BLaER1 (cell line): ENCODE data around the gene SMAD2.

ENCODE experiments used
- H3K27ac ChIP-seq: shearing (Covaris generic); formaldehyde crosslinking; 2 replicates; pipeline ENCODE4 v1.8.1; 2022
- H3K27me3 ChIP-seq: shearing (Covaris generic); formaldehyde crosslinking; 2 replicates; pipeline ENCODE4 v1.8.1; 2022
- H3K36me3 ChIP-seq: shearing (Covaris generic); formaldehyde crosslinking; 2 replicates; pipeline ENCODE4 v1.8.1; 2022
- H3K4me1 ChIP-seq: shearing (Covaris generic); formaldehyde crosslinking; 2 replicates; pipeline ENCODE4 v1.8.1; 2022
- H3K4me2 ChIP-seq: shearing (Covaris generic); formaldehyde crosslinking; 2 replicates; pipeline ENCODE4 v1.8.1; 2022
- H3K4me3 ChIP-seq: shearing (Covaris generic); formaldehyde crosslinking; 2 replicates; pipeline ENCODE4 v1.8.1; 2022
- H3K9ac ChIP-seq: shearing (Covaris generic); formaldehyde crosslinking; 2 replicates; pipeline ENCODE4 v1.8.1; 2022
- H3K9me3 ChIP-seq: shearing (Covaris generic); formaldehyde crosslinking; 2 replicates; pipeline ENCODE4 v1.8.1; 2022
- H4K20me1 ChIP-seq: shearing (Covaris generic); formaldehyde crosslinking; 2 replicates; pipeline ENCODE4 v1.8.1; 2022
- Cebpa-rat ChIP-seq: shearing (Covaris generic); IDR thresholded peaks from 2 replicates; pipeline ENCODE4 v1.8.1; 2022

The SMAD2 gene

GRCh38 chr18:47801817-47802216 is 128.6 kb downstream of the SMAD2 start:
- H3K27me3 ChIP-seq, result no peaks in the 10 kb centered on the region
- H3K9me3 ChIP-seq, result peaks cover 7% of the 10 kb centered on the region; the same call in 1 of the 2 replicates
- peaks cover 7% of the 10 kb centered on the region; the same call in 1 of the 2 replicates for H3K4me1 ChIP-seq
- H3K36me3 ChIP-seq, result no peaks in the 10 kb centered on the region
- H3K4me3 ChIP-seq, result no peak overlapping the region
- no peak overlapping the region for H3K27ac ChIP-seq
- H3K4me2 ChIP-seq, result no peak overlapping the region
- no peak for TF ChIP-seq Cebpa-rat
- no peak overlapping the region for H3K9ac ChIP-seq
- no peaks in the 10 kb centered on the region for H4K20me1 ChIP-seq

DNA sequence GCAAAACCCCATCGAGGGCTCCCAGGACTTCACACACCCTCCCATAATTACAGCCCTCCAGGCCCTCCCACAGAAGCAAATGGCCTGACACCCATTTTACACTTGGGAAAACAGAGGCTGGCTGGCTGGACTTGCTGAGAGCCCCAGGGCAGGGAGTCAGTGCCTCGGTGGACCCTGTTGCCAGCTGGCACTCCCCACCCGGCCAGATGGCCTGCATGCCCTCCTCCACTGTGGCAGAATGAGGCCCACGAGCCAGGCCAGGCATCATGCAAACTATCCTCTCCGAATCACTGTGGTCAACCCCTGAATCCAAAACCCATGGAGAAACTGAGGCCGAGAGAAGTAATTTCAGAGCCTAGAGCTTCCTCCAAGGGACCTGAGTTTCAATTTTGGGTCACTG is 129.7 kb downstream of the SMAD2 start:
- H3K9ac ChIP-seq, result no peak overlapping the region
- H3K4me2 ChIP-seq, result no peak overlapping the region
- H3K4me1 ChIP-seq, result peaks cover 7% of the 10 kb centered on the region; the same call in 1 of the 2 replicates
- peaks cover 5% of the 10 kb centered on the region; the same call in 1 of the 2 replicates for H3K9me3 ChIP-seq
- no peaks in the 10 kb centered on the region for H3K27me3 ChIP-seq
- no peak overlapping the region for H3K27ac ChIP-seq
- H3K36me3 ChIP-seq, result no peaks in the 10 kb centered on the region
- no peak for TF ChIP-seq Cebpa-rat
- no peaks in the 10 kb centered on the region for H4K20me1 ChIP-seq
- H3K4me3 ChIP-seq, result no peak overlapping the region

DNA sequence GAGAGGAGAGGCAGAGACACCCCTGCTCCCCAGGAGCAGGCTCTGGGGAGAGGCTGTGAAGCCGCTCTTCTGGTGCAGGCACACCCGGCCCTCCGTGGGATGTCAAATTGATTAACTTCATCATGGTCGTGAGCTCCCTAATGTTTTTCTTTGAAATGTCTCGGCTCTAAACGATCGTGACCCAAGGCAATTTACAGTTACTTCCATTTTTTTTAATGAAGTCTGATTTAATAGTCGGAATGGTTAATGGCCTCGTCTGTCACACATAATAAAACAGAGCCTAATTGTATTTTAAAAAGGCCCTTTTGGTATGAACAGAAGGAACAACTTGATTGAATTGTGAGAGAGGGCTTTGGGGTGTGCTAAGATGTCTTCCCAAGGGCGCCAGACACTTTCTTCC is 130.2 kb downstream of the SMAD2 start:
- H3K9me3 ChIP-seq, result peaks cover under 1% of the 10 kb centered on the region; the same call in 1 of the 2 replicates
- TF ChIP-seq Cebpa-rat, result no peak
- H3K36me3 ChIP-seq, result no peaks in the 10 kb centered on the region
- H3K27me3 ChIP-seq, result no peaks in the 10 kb centered on the region
- no peak overlapping the region for H3K9ac ChIP-seq
- no peak overlapping the region for H3K4me2 ChIP-seq
- no peak overlapping the region for H3K4me3 ChIP-seq
- H3K4me1 ChIP-seq, result peaks cover 8% of the 10 kb centered on the region
- no peaks in the 10 kb centered on the region for H4K20me1 ChIP-seq
- no peak overlapping the region for H3K27ac ChIP-seq

DNA sequence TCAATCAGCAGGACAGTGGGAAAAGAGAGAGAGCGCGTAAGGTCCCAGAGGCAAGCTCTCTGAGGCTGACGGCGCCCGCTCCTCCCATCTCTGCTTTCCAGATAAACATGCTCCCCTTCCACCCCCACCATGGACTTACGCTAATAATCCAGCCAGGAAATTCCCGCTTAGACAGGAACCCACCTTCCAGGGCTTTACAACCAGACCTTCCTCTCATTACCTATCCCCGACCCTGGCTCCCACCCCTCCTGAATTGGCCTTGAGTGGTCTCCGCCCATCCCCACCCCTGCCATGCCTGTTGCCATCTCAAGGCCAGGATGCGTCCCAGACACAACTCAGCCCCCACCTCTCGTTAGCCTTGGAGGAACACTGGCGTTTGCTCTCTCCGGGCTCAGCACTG is 131.1 kb downstream of the SMAD2 start:
- H3K27me3 ChIP-seq, result no peaks in the 10 kb centered on the region
- H4K20me1 ChIP-seq, result no peaks in the 10 kb centered on the region
- no peak for TF ChIP-seq Cebpa-rat
- H3K27ac ChIP-seq, result no peak overlapping the region
- no peak overlapping the region for H3K4me3 ChIP-seq
- H3K9ac ChIP-seq, result no peak overlapping the region
- peaks cover 12% of the 10 kb centered on the region for H3K4me1 ChIP-seq
- H3K9me3 ChIP-seq, result no peaks in the 10 kb centered on the region
- H3K4me2 ChIP-seq, result no peak overlapping the region
- H3K36me3 ChIP-seq, result no peaks in the 10 kb centered on the region

- H3K4me2 ChIP-seq, result no peak overlapping the region; the same call in 1 of the 2 replicates
- H3K9me3 ChIP-seq, result no peaks in the 10 kb centered on the region
- no peak overlapping the region for H3K27ac ChIP-seq
- H4K20me1 ChIP-seq, result no peaks in the 10 kb centered on the region
- H3K4me3 ChIP-seq, result no peak overlapping the region
- H3K36me3 ChIP-seq, result no peaks in the 10 kb centered on the region
- H3K9ac ChIP-seq, result no peak overlapping the region
- no peaks in the 10 kb centered on the region for H3K27me3 ChIP-seq
- H3K4me1 ChIP-seq, result peaks cover 5% of the 10 kb centered on the region; the same call in 1 of the 2 replicates
- no peak for TF ChIP-seq Cebpa-rat
These were observed 132.1 kb downstream of the SMAD2 start for GRCh38 chr18:47798366-47798765.

- Histone ChIP-seq H3K4me2 (no peak overlapping the region), H3K4me3 (no peak overlapping the region), H3K27me3 (no peaks in the 10 kb centered on the region), H3K9ac (no peak overlapping the region), H4K20me1 (no peaks in the 10 kb centered on the region), H3K4me1 (peaks cover 5% of the 10 kb centered on the region; the same call in 1 of the 2 replicates), H3K36me3 (no peaks in the 10 kb centered on the region), H3K9me3 (no peaks in the 10 kb centered on the region), H3K27ac (no peak overlapping the region)
- no peak for TF ChIP-seq Cebpa-rat
These were observed 133.3 kb downstream of the SMAD2 start for GRCh38 chr18:47797126-47797525.

- Histone ChIP-seq H3K27ac (no peak overlapping the region), H3K9ac (no peak overlapping the region), H3K4me3 (no peak overlapping the region), H4K20me1 (no peaks in the 10 kb centered on the region), H3K9me3 (no peaks in the 10 kb centered on the region), H3K36me3 (no peaks in the 10 kb centered on the region), H3K4me2 (no peak overlapping the region), H3K27me3 (no peaks in the 10 kb centered on the region), H3K4me1 (peaks cover 5% of the 10 kb centered on the region; the same call in 1 of the 2 replicates)
- no peak for TF ChIP-seq Cebpa-rat
These were observed 135.0 kb downstream of the SMAD2 start for GRCh38 chr18:47795434-47795814.

GRCh38 chr18:47794725-47795433 is 135.6 kb downstream of the SMAD2 start:
- peaks cover 5% of the 10 kb centered on the region; the same call in 1 of the 2 replicates for H3K4me1 ChIP-seq
- H4K20me1 ChIP-seq, result no peaks in the 10 kb centered on the region
- no peak overlapping the region for H3K27ac ChIP-seq
- H3K4me2 ChIP-seq, result no peak overlapping the region
- no peaks in the 10 kb centered on the region for H3K36me3 ChIP-seq
- H3K27me3 ChIP-seq, result no peaks in the 10 kb centered on the region
- TF ChIP-seq Cebpa-rat, result no peak
- no peak overlapping the region for H3K4me3 ChIP-seq
- no peaks in the 10 kb centered on the region for H3K9me3 ChIP-seq
- no peak overlapping the region for H3K9ac ChIP-seq

GRCh38 chr18:47793609-47794008 is 136.8 kb downstream of the SMAD2 start:
- no peaks in the 10 kb centered on the region for H3K9me3 ChIP-seq
- H3K4me1 ChIP-seq, result peaks cover 5% of the 10 kb centered on the region; the same call in 1 of the 2 replicates
- H4K20me1 ChIP-seq, result no peaks in the 10 kb centered on the region
- H3K36me3 ChIP-seq, result no peaks in the 10 kb centered on the region
- no peak overlapping the region for H3K4me2 ChIP-seq
- H3K4me3 ChIP-seq, result no peak overlapping the region
- H3K27ac ChIP-seq, result no peak overlapping the region
- H3K27me3 ChIP-seq, result no peaks in the 10 kb centered on the region
- H3K9ac ChIP-seq, result no peak overlapping the region
- TF ChIP-seq Cebpa-rat, result no peak

DNA sequence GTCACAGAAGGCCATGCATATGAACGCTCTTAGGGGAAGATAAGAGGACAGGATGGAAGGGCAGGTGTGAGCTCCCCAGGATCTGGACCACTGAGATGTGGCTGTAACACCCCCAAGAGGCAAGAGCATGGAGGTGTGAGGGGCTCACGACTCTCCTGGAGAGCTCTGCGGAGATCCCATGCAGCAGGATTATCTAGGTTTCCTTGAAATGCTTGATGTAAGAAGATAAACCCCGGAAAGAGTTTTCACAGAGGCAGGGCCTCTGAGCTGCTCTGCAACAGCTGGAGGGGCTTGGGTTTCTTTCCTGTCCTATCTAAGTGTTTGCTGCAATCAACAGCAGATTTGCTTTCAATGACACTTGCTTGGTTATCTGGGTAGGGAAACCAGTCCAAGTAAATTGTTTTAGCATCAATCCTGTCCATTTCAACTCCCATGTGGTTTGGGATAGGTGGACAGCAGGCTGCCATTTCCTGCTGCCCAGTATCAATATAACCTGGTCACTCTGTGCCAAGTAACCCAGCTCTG is 138.9 kb downstream of the SMAD2 start:
- Histone ChIP-seq H4K20me1 (no peaks in the 10 kb centered on the region), H3K27ac (no peak overlapping the region)
- no peak for TF ChIP-seq Cebpa-rat

More for the DNA sequence above, 138.9 kb downstream of the SMAD2 start:
- Histone ChIP-seq H3K36me3 (no peaks in the 10 kb centered on the region), H3K9ac (no peak overlapping the region), H3K27me3 (no peaks in the 10 kb centered on the region), H3K4me1 (peaks cover 5% of the 10 kb centered on the region; the same call in 1 of the 2 replicates), H3K4me3 (no peak overlapping the region), H3K4me2 (no peak overlapping the region), H3K9me3 (no peaks in the 10 kb centered on the region)
